ENCODE data around the gene STK10. TPM values are rescaled to one million over a fixed set of nuclear protein-coding genes. Genes with fewer than 3 reads are reported as not detected.
A peak's percentile ranks its signal among the peaks of the same experiment; 100 is the strongest.

The STK10 gene
- total and polyA plus RNA-seq, 2 donors (not counting 1 experiment from before 2014, with no cell fraction given), result 97.9 to 253 TPM

- Histone ChIP-seq H4K20me1 (ENCODE audit: control insufficient read depth, insufficient read depth, low read length, poor library complexity, severe bottlenecking) (peaks cover 93% of the 10 kb centered on the region), H3K9ac (ENCODE audit: low read length) (no peak overlapping the region), H3K27ac (ENCODE audit: low read length in 2 of 2) (peak overlapping the region in 1 of 2 donors; percentile 55), H3K9me3 (ENCODE audit: control extremely low read depth in 1 of 3, control insufficient read depth in 2 of 3, insufficient read depth in 1 of 3, low read length in 2 of 3) (no peaks in the 10 kb centered on the region), H3K79me2 (ENCODE audit: control insufficient read depth, insufficient read depth, low read length) (peaks cover 98% of the 10 kb centered on the region), H3K4me3 (ENCODE audit: control extremely low read depth in 1 of 5, extremely low read depth in 1 of 5, insufficient read depth in 1 of 5, low read depth in 2 of 5, low read length in 4 of 5) (no peak overlapping the region), H3K4me1 (ENCODE audit: control insufficient read depth in 2 of 2, insufficient read depth in 2 of 2, low read length in 2 of 2) (peaks cover 20% of the 10 kb centered on the region in 2 donors), H3K4me2 (replicated peaks; ENCODE audit: low read depth, low read length, poor library complexity, severe bottlenecking) (peak overlapping the region; percentile 7), H3K36me3 (replicated peaks in 1 of 2; ENCODE audit: control extremely low read depth in 1 of 2, control insufficient read depth in 1 of 2, extremely low read depth in 1 of 2, insufficient read depth in 2 of 2, low read length in 1 of 2) (peaks cover 4 to 44% of the 10 kb centered on the region in 2 experiments), H2AFZ (ENCODE audit: insufficient read depth, low read depth, low read length, poor library complexity, severe bottlenecking) (no peak overlapping the region), H3K27me3 (replicated peaks in 1 of 4; ENCODE audit: control extremely low read depth in 1 of 4, control insufficient read depth in 3 of 4, insufficient read depth in 4 of 4, low read length in 3 of 4) (no peaks in the 10 kb centered on the region)
- no peak overlapping the region for H3K4me3 Mint-ChIP-seq
- ChIA-PET POLR2A (no interaction called here), CTCF (interaction anchor here (1.1 kb wide), 1 partner anchor 45 kb away, joined by 5 read pairs; no protein-coding TSS in a partner anchor)
- peaks cover 62% of the 10 kb centered on the region for H3K4me1 Mint-ChIP-seq
- DNase-seq, result peak; percentile 23
- TF ChIP-seq EZH2 (IDR thresholded peaks at IDR 0.05; ENCODE audit: borderline replicate concordance, insufficient read depth, low read depth, low read length, poor library complexity, severe bottlenecking) (no peak), CTCF (IDR thresholded peaks at IDR 0.05) (no peak)
- intact Hi-C loops (cut with micrococcal nuclease), result no loop called here
- H3K27me3 Mint-ChIP-seq, result no peaks in the 10 kb centered on the region
- peak; percentile 67 for ATAC-seq (ENCODE audit: low read depth)
- WGBS (ENCODE audit: insufficient coverage), result 66% methylated on average over 4 of the region's 10 CpGs
- no peaks in the 10 kb centered on the region for H3K9me3 Mint-ChIP-seq (ENCODE audit: insufficient read depth)
- peak overlapping the region; percentile 83 for H3K27ac Mint-ChIP-seq
Observed at GRCh38 chr5:172144291-172144815, 43.7 kb downstream of the STK10 start.

- H2AFZ ChIP-seq (ENCODE audit: insufficient read depth, low read depth, low read length, poor library complexity, severe bottlenecking), result no peak overlapping the region
- no peak overlapping the region for H3K9ac ChIP-seq (ENCODE audit: low read length)
- intact Hi-C loops (cut with micrococcal nuclease), result no loop called here
- peaks cover 6 to 41% of the 10 kb centered on the region in 2 experiments for H3K36me3 ChIP-seq (replicated peaks in 1 of 2; ENCODE audit: control extremely low read depth in 1 of 2, control insufficient read depth in 1 of 2, extremely low read depth in 1 of 2, insufficient read depth in 2 of 2, low read length in 1 of 2)
- no peak for DNase-seq
- H3K27me3 ChIP-seq (replicated peaks in 1 of 4; ENCODE audit: control extremely low read depth in 1 of 4, control insufficient read depth in 3 of 4, insufficient read depth in 4 of 4, low read length in 3 of 4), result no peaks in the 10 kb centered on the region
- H3K4me2 ChIP-seq (replicated peaks; ENCODE audit: low read depth, low read length, poor library complexity, severe bottlenecking), result no peak overlapping the region
- H3K79me2 ChIP-seq (ENCODE audit: control insufficient read depth, insufficient read depth, low read length), result peaks cover 98% of the 10 kb centered on the region
- H3K4me1 ChIP-seq (ENCODE audit: control insufficient read depth in 2 of 2, insufficient read depth in 2 of 2, low read length in 2 of 2), result peaks cover 20% of the 10 kb centered on the region in 2 donors
- no peaks in the 10 kb centered on the region for H3K9me3 ChIP-seq (ENCODE audit: control extremely low read depth in 1 of 3, control insufficient read depth in 2 of 3, insufficient read depth in 1 of 3, low read length in 2 of 3)
- H3K27ac ChIP-seq (ENCODE audit: low read length in 2 of 2), result peak overlapping the region in 1 of 2 donors; percentile 55
- Mint-ChIP-seq H3K9me3 (ENCODE audit: insufficient read depth) (no peaks in the 10 kb centered on the region), H3K4me3 (no peak overlapping the region), H3K4me1 (peaks cover 65% of the 10 kb centered on the region), H3K27ac (peak overlapping the region; percentile 83), H3K27me3 (no peaks in the 10 kb centered on the region)
- POLR2A ChIA-PET, result no interaction called here
- H4K20me1 ChIP-seq (ENCODE audit: control insufficient read depth, insufficient read depth, low read length, poor library complexity, severe bottlenecking), result peaks cover 93% of the 10 kb centered on the region
- CTCF ChIA-PET, result interaction anchor here (1.1 kb wide), 1 partner anchor 45 kb away, joined by 5 read pairs; no protein-coding TSS in a partner anchor
- TF ChIP-seq CTCF (IDR thresholded peaks at IDR 0.05) (no peak), EZH2 (IDR thresholded peaks at IDR 0.05; ENCODE audit: borderline replicate concordance, insufficient read depth, low read depth, low read length, poor library complexity, severe bottlenecking) (no peak)
- H3K4me3 ChIP-seq (ENCODE audit: control extremely low read depth in 1 of 5, extremely low read depth in 1 of 5, insufficient read depth in 1 of 5, low read depth in 2 of 5, low read length in 4 of 5), result no peak overlapping the region
- 87% methylated on average over 3 of the region's 6 CpGs for WGBS (ENCODE audit: insufficient coverage)
- ATAC-seq (ENCODE audit: low read depth), result no peak
Observed at GRCh38 chr5:172143875-172144274, 44.1 kb downstream of the STK10 start.
